GM21576 (cell line): Measurements from ENCODE around the gene FGD6.
"Not testable (repeated sequence)": the region's sequence is repeated elsewhere in the genome, so short reads cannot be mapped to it uniquely, and the experiment has no call there.

ENCODE experiments used
- ATAC-seq: cut with Tn5 transposase; IDR thresholded peaks from one replicate; pipeline ENCODE4 v1.9.1; 2021; ENCODE audit warnings: mild to moderate bottlenecking, moderate library complexity; ENCODE audit not compliant: unreplicated experiment

The FGD6 gene

GRCh38 chr12:95205685-95206084, 11.6 kb downstream of the FGD6 start:
- no peak for ATAC-seq

- no peak for ATAC-seq
Measured at GRCh38 chr12:95205016-95205624, 12.1 kb downstream of the FGD6 start.

- no peak for ATAC-seq
Measured at GRCh38 chr12:95204141-95204866, 13.0 kb downstream of the FGD6 start.

GRCh38 chr12:95203487-95204030, 13.7 kb downstream of the FGD6 start:
- no peak for ATAC-seq

- no peak for ATAC-seq
Measured at GRCh38 chr12:95202691-95203486, 14.4 kb downstream of the FGD6 start.

GRCh38 chr12:95201056-95201670, 16.1 kb downstream of the FGD6 start:
- no peak for ATAC-seq

GRCh38 chr12:95200128-95200894, 17.0 kb downstream of the FGD6 start:
- ATAC-seq = no peak

- peak; percentile 56 for ATAC-seq
Measured at GRCh38 chr12:95198914-95199313, 18.4 kb downstream of the FGD6 start.

- no peak for ATAC-seq
Measured at GRCh38 chr12:95197636-95198035, 19.6 kb downstream of the FGD6 start.

- ATAC-seq = not testable (repeated sequence)
Measured at GRCh38 chr12:95196875-95197569, 20.2 kb downstream of the FGD6 start.

GRCh38 chr12:95195122-95195521, 22.1 kb downstream of the FGD6 start:
- ATAC-seq = no peak

GRCh38 chr12:95193139-95193538, 24.1 kb downstream of the FGD6 start:
- no peak for ATAC-seq

GRCh38 chr12:95192271-95192670, 25.0 kb downstream of the FGD6 start:
- ATAC-seq = no peak

GRCh38 chr12:95191060-95191696, 26.1 kb downstream of the FGD6 start:
- ATAC-seq = no peak

- ATAC-seq = no peak
Measured at GRCh38 chr12:95187865-95188415, 29.3 kb downstream of the FGD6 start.

GRCh38 chr12:95185854-95186253, 31.4 kb downstream of the FGD6 start:
- ATAC-seq = no peak

GRCh38 chr12:95185072-95185471, 32.2 kb downstream of the FGD6 start:
- no peak for ATAC-seq

- ATAC-seq = no peak
Measured at GRCh38 chr12:95184121-95184520, 33.1 kb downstream of the FGD6 start.

- no peak for ATAC-seq
Measured at GRCh38 chr12:95182868-95183415, 34.3 kb downstream of the FGD6 start.
